Pancreas (tissue), 10 donors: ENCODE results near the gene FAM221B. TPM values are rescaled to one million over a fixed set of nuclear protein-coding genes. Genes with fewer than 3 reads are reported as not detected.

Experiments
- ATAC-seq, 4 donors: fragments of 200-7000 bp; cut with Tn5 transposase; one replicate each; pipeline versions ENCODE4 v1.8.0 to v1.9.1; 2020; ENCODE audit warnings: mild to moderate bottlenecking in 4 of 4, moderate library complexity in 4 of 4
- DNase-seq, 6 donors: peaks; one replicate each; pipeline ENCODE4 v3.0.0-alpha.2; 2020
- FAIRE-seq: peaks from 2 replicates; lab custom pipeline; 2012; peaks lifted over from hg19 to GRCh38; lab: Jason Lieb, UNC
- H3K27ac ChIP-seq, 4 donors: fragments of 200-600 bp; sonication (generic); 1 replicate in 3 of 4; 2 replicates in 1 of 4; pipeline versions ENCODE4 v1.5.0 to v1.8.0; 2020
- H3K27me3 ChIP-seq, 4 donors: fragments of 200-600 bp; one replicate each; pipeline ENCODE4 v1.8.0; 2021
- H3K36me3 ChIP-seq, 3 donors: fragments of 200-600 bp; sonication (generic) in 1 of 3; one replicate each; pipeline versions ENCODE4 v1.5.0 to v1.8.0; 2020 to 2021
- H3K4me1 ChIP-seq, 3 donors: fragments of 200-600 bp; one replicate each; pipeline ENCODE4 v1.8.0; 2021
- H3K4me3 ChIP-seq, 4 donors: fragments of 200-600 bp; sonication (generic) in 2 of 4; one replicate each; pipeline versions ENCODE4 v1.5.0 to v1.8.0; 2020 to 2021
- H3K9me3 ChIP-seq, 4 donors: fragments of 200-600 bp; one replicate each; pipeline ENCODE4 v1.8.0; 2021
- CTCF ChIP-seq, 4 donors: fragments of 200-600 bp; sonication (generic) in 3 of 4; IDR thresholded peaks; one replicate each; pipeline versions ENCODE4 v1.5.0 to v1.8.0; 2021; ENCODE audit warnings: antibody characterized with exemption in 4 of 4
- whole genome bisulfite sequencing, 2 donors: extraction: QIAGEN DNeasy Blood & Tissue Kit; methylation state at CpG; one replicate each; pipeline ENCODE4 v1.1.7; 2013; 5-methylcytosine and 5-hydroxymethylcytosine counted together
- intact Hi-C, 3 donors: fragments of 100-400 bp; cut with DNase I; formaldehyde crosslinking; loops; one replicate each; pipeline versions ENCODE4 v1.11.1 to v1.14.2; 2022
- polyA plus RNA-seq, 2 donors: library from polyadenylated mRNA; stranded (reverse); fragments of 200-250 nt; gene quantifications; one replicate each; pipeline ENCODE4 v1.2.3, GENCODE V29; 2013
- total RNA-seq, 6 donors: library from RNA; stranded (reverse); fragmentation: NEBNext Ultra II Directional in 4 of 6; extraction: Animal tissue kit (Norgen Biotek cat#: 25700) in 4 of 6; gene quantifications; one replicate each; pipeline versions ENCODE4 v1.2.1 to v1.2.4, GENCODE V29; 2021 to 2023
- donor health status: healthy with polysubstance abuse.
- donor health status: DM: no; HTN: no; CAD: no; lungs with moderate emphysema.
- donor health status: DM: no; HTN: no; CAD: no.
- donor health status: control.
- donor health status: control.
- donor health status: Bipolar disorder and iron deficiency.
- donor health status: DM: yes; HTN: yes; CAD: no.
- donor health status: DM: no; HTN: no; CAD: no.
- donor health status: DM: no; HTN: no; CAD: no.
- donor health status: DM: yes; HTN: yes; CAD: no.

The FAM221B gene
- total and polyA plus RNA-seq, 8 donors: 0.11 TPM; not detected in 7

GRCh38 chr9:35795695-35796094 lies 32.8 kb downstream of the FAM221B start:
- H3K27me3 ChIP-seq: no peaks in the 10 kb centered on the region
- no peaks in the 10 kb centered on the region for H3K36me3 ChIP-seq
- no peak for DNase-seq
- H3K4me3 ChIP-seq: no peak overlapping the region
- H3K27ac ChIP-seq: no peak overlapping the region
- intact Hi-C loops: loop anchor here in 1 of 3 donors (10.0 kb wide), 1 partner anchor 79 kb away; the partner anchor contains the start of gene OR13J1
- ATAC-seq: no peak
- no peaks in the 10 kb centered on the region for H3K9me3 ChIP-seq
- FAIRE-seq: no peak
- TF ChIP-seq CTCF (IDR thresholded peaks at IDR 0.05): no peak
- no peaks in the 10 kb centered on the region for H3K4me1 ChIP-seq

GRCh38 chr9:35793461-35793860 lies 35.1 kb downstream of the FAM221B start:
- WGBS, 2 donors: 79 to 82% methylated on average over 2 of the region's 2 CpGs
- FAIRE-seq: no peak

GRCh38 chr9:35792826-35793225 lies 35.7 kb downstream of the FAM221B start:
- no peak overlapping the region for H3K27ac ChIP-seq
- H3K4me3 ChIP-seq: no peak overlapping the region
- H3K9me3 ChIP-seq: no peaks in the 10 kb centered on the region
- ATAC-seq (no peak), FAIRE-seq (no peak), DNase-seq (no peak)
- H3K36me3 ChIP-seq: no peaks in the 10 kb centered on the region
- intact Hi-C loops: loop anchor here (5.0 to 10.0 kb wide), 3 partner anchors 82 to 99 kb away; partner anchors contain the start of gene OR13J1 (in 1 of the 3)
- 91 to 94% methylated on average over 14 of the region's 14 CpGs for WGBS, 2 donors
- H3K27me3 ChIP-seq: no peaks in the 10 kb centered on the region
- H3K4me1 ChIP-seq: no peaks in the 10 kb centered on the region
- TF ChIP-seq CTCF (IDR thresholded peaks at IDR 0.05): no peak

More at GRCh38 chr9:35793461-35793860, 35.1 kb downstream of the FAM221B start:
- H3K27me3 ChIP-seq: no peaks in the 10 kb centered on the region
- no peaks in the 10 kb centered on the region for H3K36me3 ChIP-seq
- no peak overlapping the region for H3K4me3 ChIP-seq
- no peak for ATAC-seq
- no peak for TF ChIP-seq CTCF (IDR thresholded peaks at IDR 0.05)
- H3K27ac ChIP-seq: no peak overlapping the region
- DNase-seq: no peak
- no peaks in the 10 kb centered on the region for H3K4me1 ChIP-seq
- no peaks in the 10 kb centered on the region for H3K9me3 ChIP-seq
- intact Hi-C loops: loop anchor here (5.0 to 10.0 kb wide), 3 partner anchors 81 to 99 kb away; partner anchors contain the start of gene OR13J1 (in 1 of the 3)

GRCh38 chr9:35792024-35792813 lies 36.3 kb downstream of the FAM221B start:
- no peaks in the 10 kb centered on the region for H3K27me3 ChIP-seq
- H3K4me3 ChIP-seq: no peak overlapping the region
- intact Hi-C loops: loop anchor here (5.0 to 10.0 kb wide), 3 partner anchors 83 to 100 kb away; partner anchors contain the start of gene OR13J1 (in 1 of the 3)
- TF ChIP-seq CTCF (IDR thresholded peaks at IDR 0.05): no peak
- no peak for FAIRE-seq
- no peaks in the 10 kb centered on the region for H3K9me3 ChIP-seq
- H3K36me3 ChIP-seq: no peaks in the 10 kb centered on the region
- no peaks in the 10 kb centered on the region for H3K4me1 ChIP-seq
- no peak for ATAC-seq
- H3K27ac ChIP-seq: no peak overlapping the region
- WGBS, 2 donors: 89 to 92% methylated on average over 29 to 34 of the region's 34 CpGs
- peak in 1 of 6 donors; percentile 73 for DNase-seq
